Stimulated activated effector memory CD8-positive, alpha-beta T cell treated with anti-CD3 and anti-CD28 coated beads, Interleukin-12 subunit alpha, Interleukin-12 subunit beta, amount 100 ng/mL, for 72 hours (primary cell): Measurements from ENCODE around the gene VN1R4.
"Not testable (repeated sequence)": the region's sequence is repeated elsewhere in the genome, so short reads cannot be mapped to it uniquely, and the experiment has no call there.

Experiments used
- ATAC-seq: fragments of 150-1000 bp; cut with Tn5 transposase; 2 replicates; pipeline ENCODE4 v1.10.0; 2021
- DNase-seq, 2 donors: peaks; one replicate each; pipeline ENCODE4 v3.0.0; 2021 to 2022; ENCODE audit warnings: low spot score in 2 of 2
- H3K27ac Mint-ChIP-seq: one replicate; pipeline ENCODE4 v1.8.0; 2022; ENCODE audit warnings: mild to moderate bottlenecking, mixed read lengths
- H3K36me3 Mint-ChIP-seq: one replicate; pipeline ENCODE4 v1.8.0; 2022; ENCODE audit warnings: mild to moderate bottlenecking, mixed read lengths
- H3K4me1 Mint-ChIP-seq: one replicate; pipeline ENCODE4 v1.8.0; 2022; ENCODE audit warnings: mixed read lengths
- H3K4me3 Mint-ChIP-seq: one replicate; pipeline ENCODE4 v1.8.0; 2022; ENCODE audit warnings: mild to moderate bottlenecking, mixed read lengths
- H3K9me3 Mint-ChIP-seq: one replicate; pipeline ENCODE4 v1.8.0; 2022; ENCODE audit warnings: mixed read lengths

VN1R4 gene

DNA sequence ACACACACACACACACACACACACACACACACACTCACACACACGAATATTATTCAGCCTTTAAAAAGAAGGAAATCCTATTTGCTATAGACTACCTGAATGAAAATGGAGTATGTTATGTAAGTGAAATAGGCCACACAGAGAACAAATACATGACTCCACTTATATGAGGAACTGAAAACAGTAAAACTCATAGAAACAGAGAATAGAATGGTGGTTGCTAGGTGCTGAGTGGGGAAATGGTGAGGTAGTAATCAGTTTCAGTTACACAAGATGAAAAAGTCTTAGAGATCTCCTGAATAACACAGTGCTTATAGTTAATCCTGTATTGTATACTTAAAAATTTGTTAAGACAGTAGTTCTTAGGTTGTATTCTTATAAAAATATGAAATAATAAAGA, 21.0 kb downstream of the VN1R4 start:
- Mint-ChIP-seq H3K9me3 (peaks cover 39% of the 10 kb centered on the region), H3K27ac (no peak overlapping the region), H3K4me3 (no peak overlapping the region), H3K4me1 (no peaks in the 10 kb centered on the region), H3K36me3 (peaks cover 21% of the 10 kb centered on the region)
- ATAC-seq (no peak), DNase-seq (no peak)

- Mint-ChIP-seq H3K4me3 (no peak overlapping the region), H3K9me3 (peaks cover 44% of the 10 kb centered on the region), H3K4me1 (no peaks in the 10 kb centered on the region), H3K36me3 (no peaks in the 10 kb centered on the region), H3K27ac (no peak overlapping the region)
- DNase-seq (no peak), ATAC-seq (no peak)
Measured at GRCh38 chr19:53237114-53237777, 30.3 kb downstream of the VN1R4 start.

- Mint-ChIP-seq H3K27ac (no peak overlapping the region), H3K4me1 (no peaks in the 10 kb centered on the region), H3K4me3 (no peak overlapping the region), H3K9me3 (peaks cover 26% of the 10 kb centered on the region), H3K36me3 (no peaks in the 10 kb centered on the region)
- ATAC-seq = no peak
- no peak for DNase-seq
Measured at GRCh38 chr19:53224606-53225005, 42.9 kb downstream of the VN1R4 start.

DNA sequence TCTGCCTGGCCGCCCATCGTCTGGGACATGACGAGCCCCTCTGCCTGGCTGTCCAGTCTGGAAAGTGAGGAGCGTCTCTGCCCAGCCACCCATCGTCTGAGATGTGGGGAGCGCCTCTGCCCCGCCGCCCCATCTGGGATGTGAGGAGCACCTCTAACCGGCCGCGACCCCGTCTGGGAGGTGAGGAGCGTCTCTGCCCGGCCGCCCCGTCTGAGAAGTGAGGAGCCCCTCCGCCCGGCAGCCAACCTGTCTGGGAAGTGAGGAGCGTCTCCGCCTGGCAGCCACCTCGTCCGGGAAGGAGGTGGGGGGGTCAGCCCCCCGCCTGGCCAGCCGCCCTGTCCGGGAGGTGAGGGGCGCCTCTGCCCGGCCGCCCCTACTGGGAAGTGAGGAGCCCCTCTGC, 44.8 kb downstream of the VN1R4 start:
- not testable (repeated sequence) for H3K36me3 Mint-ChIP-seq, H3K4me1 Mint-ChIP-seq, H3K4me3 Mint-ChIP-seq, H3K27ac Mint-ChIP-seq, ATAC-seq, DNase-seq
- peaks cover 33% of the 10 kb centered on the region for H3K9me3 Mint-ChIP-seq
